GM06990 (cell line): ENCODE data around the gene SENP1.
A peak's percentile ranks its signal among the peaks of the same experiment; 100 is the strongest.

ENCODE experiments used
- DNase-seq: peaks from one replicate; pipeline ENCODE4 v3.0.0-alpha.2; 2011; ENCODE audit not compliant: insufficient read length; ENCODE audit errors: extremely low read depth
- H3K27me3 ChIP-seq: replicated peaks from 2 replicates; pipeline ENCODE4 v1.6.0; 2011; ENCODE audit warnings: low read length; ENCODE audit not compliant: control insufficient read depth, insufficient read depth
- H3K36me3 ChIP-seq: 2 replicates; pipeline ENCODE4 v1.5.1; 2011; ENCODE audit warnings: low read length; ENCODE audit not compliant: control insufficient read depth, insufficient read depth
- H3K4me3 ChIP-seq: replicated peaks from 2 replicates; pipeline ENCODE4 v1.5.1; 2011; ENCODE audit warnings: low read depth, mild to moderate bottlenecking, control low read depth, low read length
- TF ChIP-seq, protein P1 (sequence below): IDR thresholded peaks from 2 replicates; pipeline ENCODE4 v1.5.1; 2011; ENCODE audit warnings: low read length, control low read depth, mild to moderate bottlenecking, inconsistent platforms; ENCODE audit not compliant: insufficient read depth, poor library complexity, severe bottlenecking

SENP1 gene

DNA sequence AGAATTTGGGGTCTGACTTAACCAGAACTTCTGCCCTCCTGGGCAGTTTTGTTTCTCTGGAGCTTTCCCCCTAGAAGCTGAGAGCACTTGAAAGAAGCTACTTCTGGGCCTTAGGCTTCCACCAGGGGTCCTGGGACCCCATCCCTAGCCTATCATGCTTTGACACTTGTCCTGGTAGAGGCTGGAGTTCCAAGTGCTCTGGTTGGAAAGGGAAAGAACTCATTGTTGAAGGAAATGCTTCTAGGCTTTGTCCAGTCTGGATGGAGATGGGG lies 100.2 kb downstream of the SENP1 start:
- no peak for DNase-seq
- TF ChIP-seq, protein P1, sequence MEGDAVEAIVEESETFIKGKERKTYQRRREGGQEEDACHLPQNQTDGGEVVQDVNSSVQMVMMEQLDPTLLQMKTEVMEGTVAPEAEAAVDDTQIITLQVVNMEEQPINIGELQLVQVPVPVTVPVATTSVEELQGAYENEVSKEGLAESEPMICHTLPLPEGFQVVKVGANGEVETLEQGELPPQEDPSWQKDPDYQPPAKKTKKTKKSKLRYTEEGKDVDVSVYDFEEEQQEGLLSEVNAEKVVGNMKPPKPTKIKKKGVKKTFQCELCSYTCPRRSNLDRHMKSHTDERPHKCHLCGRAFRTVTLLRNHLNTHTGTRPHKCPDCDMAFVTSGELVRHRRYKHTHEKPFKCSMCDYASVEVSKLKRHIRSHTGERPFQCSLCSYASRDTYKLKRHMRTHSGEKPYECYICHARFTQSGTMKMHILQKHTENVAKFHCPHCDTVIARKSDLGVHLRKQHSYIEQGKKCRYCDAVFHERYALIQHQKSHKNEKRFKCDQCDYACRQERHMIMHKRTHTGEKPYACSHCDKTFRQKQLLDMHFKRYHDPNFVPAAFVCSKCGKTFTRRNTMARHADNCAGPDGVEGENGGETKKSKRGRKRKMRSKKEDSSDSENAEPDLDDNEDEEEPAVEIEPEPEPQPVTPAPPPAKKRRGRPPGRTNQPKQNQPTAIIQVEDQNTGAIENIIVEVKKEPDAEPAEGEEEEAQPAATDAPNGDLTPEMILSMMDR, result no peak
- Histone ChIP-seq H3K36me3 (no peaks in the 10 kb centered on the region), H3K4me3 (no peak overlapping the region), H3K27me3 (peaks cover 13% of the 10 kb centered on the region)

DNA sequence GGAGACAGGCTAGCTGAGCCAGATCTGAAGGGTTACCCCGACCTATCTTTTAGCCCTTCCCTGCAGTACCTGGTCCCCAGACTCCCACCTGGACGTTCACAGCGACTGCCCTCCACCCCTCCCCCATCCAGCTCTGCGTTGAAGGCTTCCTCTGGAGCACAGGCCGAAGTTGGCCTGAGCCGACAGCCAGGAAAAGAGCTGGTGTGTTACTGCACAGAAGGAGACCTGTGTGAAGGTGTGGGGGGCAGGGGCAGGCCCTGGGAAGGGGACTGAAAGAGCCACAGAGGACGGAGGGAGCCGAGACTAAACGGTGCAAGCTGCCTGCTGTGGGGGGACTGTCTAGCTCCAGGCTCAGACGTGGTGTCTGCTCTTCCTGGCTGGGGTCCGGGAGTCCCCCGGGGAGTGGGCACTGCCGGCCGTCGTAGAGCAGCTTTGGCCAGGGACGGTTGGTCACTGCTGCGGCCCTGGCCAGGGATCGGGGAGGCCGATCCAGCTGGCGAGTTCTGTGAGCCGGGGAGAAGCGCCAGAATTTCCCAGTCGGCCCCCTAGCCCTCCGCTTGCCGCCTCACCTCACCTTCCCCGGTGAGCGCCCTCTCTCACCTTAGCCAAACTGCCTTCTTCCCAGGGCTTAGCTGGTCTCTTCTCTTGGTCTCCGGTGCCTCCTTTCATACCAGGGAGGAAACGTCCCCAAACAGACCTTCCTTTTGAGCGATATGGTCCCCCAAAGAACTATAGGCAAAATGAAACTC lies 100.7 kb downstream of the SENP1 start:
- H3K36me3 ChIP-seq, result no peaks in the 10 kb centered on the region
- H3K4me3 ChIP-seq, result no peak overlapping the region
- TF ChIP-seq, protein P1, result no peak
- DNase-seq, result no peak
- H3K27me3 ChIP-seq, result peaks cover 13% of the 10 kb centered on the region

DNA sequence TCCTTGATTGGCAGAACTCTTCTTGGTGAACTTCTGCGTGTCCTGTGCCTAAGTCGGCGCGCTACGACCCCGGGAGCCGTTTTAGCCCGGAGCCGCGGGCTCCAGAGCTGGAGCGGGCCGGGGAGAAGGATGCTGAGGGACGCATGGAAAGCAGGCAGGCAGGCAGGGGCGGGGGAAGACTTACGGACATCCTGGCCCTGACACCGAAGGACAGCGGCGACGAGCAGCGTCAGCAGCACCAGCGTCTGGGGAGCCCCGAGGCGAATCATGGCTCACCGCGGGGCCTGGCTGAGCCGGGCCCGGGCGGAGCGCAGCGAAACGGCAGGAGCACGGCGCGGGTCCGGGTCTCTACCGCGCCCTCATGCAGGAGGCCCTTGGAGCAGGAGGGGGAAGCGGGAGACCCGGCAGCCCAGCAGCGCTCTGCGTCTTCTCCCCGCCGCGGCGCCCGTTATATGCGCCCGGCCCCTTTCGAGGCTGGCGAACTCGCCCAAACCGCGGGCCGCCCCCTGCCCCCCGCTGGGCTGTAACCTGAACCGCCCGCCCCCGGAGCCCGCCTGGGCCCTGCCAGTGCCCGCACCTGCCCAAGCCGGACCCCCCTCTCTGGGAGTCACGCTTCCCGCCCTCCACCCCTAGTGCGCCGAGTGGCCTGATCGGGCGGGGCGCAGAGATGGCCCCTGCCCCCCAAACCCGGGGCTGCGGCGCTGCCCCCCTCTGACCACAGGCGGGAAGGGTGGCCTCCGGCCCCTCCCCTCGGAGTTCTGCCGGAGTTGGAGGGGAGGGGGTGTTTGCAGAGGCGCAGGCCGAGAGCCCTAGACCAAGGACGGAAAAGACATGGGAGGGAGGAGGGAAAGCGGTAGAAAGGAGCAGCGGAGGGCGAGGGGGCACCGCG lies 101.6 kb downstream of the SENP1 start, which contains the start of gene COL2A1:
TSS of gene COL2A1 (minus strand) at position 424 of the 889 bp plus-strand sequence. CDS start at position 269, 155 bp downstream.
- TF ChIP-seq, protein P1, result no peak
- Histone ChIP-seq H3K27me3 (peaks cover 13% of the 10 kb centered on the region), H3K4me3 (no peak within 1 kb of the TSS), H3K36me3 (no peaks in the 10 kb centered on the region)
- DNase-seq, result no peak

DNA sequence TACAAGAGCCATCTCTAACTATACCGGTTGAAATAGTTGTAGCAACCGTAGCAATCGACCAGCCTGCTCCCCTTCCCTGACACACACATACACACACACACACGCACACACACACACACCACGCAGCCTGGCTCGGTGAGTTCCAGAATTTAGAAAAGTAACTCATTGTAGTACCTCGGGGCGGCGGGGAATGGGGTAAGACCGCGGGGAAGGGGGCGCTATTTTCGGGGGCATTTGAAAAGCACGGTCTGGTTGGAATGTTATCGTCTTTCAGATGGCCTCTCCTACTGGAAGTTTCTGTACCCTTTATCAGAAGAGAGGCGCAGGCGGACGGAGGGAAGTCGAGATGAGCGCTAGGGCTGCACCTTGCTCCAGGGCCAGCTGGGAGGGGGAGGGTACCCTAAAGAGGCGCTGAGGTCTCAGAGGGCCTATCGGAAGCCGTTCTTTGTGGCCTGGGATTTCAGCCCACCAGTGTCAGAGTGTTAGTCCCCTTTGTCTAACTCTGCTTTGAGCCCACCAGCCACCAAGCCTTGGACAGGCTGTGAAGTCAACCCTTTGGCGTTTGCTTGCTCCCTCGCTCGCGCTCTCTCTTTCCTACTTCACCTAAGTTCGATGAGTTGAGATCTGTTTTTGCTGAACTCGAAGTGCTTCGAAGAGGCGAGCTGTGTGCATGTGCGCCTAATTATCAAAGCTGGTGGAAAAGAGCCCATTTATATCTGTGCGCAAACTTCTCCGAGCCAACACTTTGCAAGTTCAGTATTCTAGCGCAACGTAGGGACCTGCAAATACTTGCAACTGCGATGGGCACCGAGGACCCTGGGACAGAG lies 102.4 kb downstream of the SENP1 start:
- Histone ChIP-seq H3K27me3 (peaks cover 15% of the 10 kb centered on the region), H3K36me3 (no peaks in the 10 kb centered on the region), H3K4me3 (no peak overlapping the region)
- DNase-seq, result no peak
- TF ChIP-seq, protein P1, result peak; percentile 5

DNA sequence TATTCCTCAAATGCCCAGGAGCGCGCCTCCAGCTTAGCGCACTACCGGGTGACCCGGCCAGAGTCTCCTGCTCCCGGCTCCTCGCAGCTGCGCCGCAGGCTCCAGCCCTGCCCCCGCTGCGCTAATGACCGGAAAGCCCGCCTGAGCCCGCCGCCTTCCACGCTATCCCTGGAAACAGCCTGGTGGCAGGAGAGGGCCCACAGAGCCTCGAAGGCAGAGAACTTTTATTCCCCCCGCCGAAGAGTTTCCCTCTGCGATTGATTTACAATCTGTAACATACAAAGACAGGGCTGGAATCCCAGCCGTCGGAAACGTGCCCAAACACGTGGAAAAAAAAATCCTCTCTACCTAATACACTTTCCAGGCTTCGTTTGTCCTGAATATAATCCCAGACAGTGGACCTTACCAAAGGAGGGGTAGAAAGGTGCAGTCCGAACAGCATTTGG lies 103.1 kb downstream of the SENP1 start:
- Histone ChIP-seq H3K4me3 (no peak overlapping the region), H3K36me3 (no peaks in the 10 kb centered on the region), H3K27me3 (peaks cover 13% of the 10 kb centered on the region)
- TF ChIP-seq, protein P1, result no peak
- DNase-seq, result no peak
